ENCODE results near the gene TMOD1.

The TMOD1 gene

GRCh38 chr9:97518166-97518908 lies 16.9 kb downstream of the TMOD1 start:
- DNase-seq, result no peak

- no peak for DNase-seq
Observed at GRCh38 chr9:97518909-97519307, 17.4 kb downstream of the TMOD1 start.

- no peak for DNase-seq
Observed at GRCh38 chr9:97519441-97519970, 18.0 kb downstream of the TMOD1 start.

GRCh38 chr9:97521576-97522333 lies 20.3 kb downstream of the TMOD1 start:
- no peak for DNase-seq

- no peak for DNase-seq
Observed at GRCh38 chr9:97524424-97524823, 23.0 kb downstream of the TMOD1 start.

DNA sequence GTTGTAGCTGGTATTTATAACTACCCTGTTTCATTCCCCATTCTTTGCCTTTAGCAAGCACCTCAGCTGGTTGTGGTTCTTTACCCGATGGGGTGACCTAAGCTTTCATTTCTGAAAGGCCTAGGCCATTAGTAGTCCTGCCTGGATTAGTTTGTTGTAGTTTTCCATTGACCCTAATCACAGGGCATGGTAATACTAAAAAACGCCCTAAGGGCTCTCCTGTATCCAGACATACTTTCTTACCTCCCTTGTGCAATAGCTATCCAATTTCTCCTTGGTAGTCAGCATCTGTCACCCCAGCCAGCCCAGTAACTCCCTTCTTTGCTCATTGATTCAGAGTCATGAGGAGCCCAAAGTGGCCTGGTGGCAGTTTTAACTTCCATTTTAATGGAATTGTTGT lies 24.0 kb downstream of the TMOD1 start:
- DNase-seq, result no peak

- no peak for DNase-seq
Observed at GRCh38 chr9:97526895-97527575, 25.6 kb downstream of the TMOD1 start.

DNA sequence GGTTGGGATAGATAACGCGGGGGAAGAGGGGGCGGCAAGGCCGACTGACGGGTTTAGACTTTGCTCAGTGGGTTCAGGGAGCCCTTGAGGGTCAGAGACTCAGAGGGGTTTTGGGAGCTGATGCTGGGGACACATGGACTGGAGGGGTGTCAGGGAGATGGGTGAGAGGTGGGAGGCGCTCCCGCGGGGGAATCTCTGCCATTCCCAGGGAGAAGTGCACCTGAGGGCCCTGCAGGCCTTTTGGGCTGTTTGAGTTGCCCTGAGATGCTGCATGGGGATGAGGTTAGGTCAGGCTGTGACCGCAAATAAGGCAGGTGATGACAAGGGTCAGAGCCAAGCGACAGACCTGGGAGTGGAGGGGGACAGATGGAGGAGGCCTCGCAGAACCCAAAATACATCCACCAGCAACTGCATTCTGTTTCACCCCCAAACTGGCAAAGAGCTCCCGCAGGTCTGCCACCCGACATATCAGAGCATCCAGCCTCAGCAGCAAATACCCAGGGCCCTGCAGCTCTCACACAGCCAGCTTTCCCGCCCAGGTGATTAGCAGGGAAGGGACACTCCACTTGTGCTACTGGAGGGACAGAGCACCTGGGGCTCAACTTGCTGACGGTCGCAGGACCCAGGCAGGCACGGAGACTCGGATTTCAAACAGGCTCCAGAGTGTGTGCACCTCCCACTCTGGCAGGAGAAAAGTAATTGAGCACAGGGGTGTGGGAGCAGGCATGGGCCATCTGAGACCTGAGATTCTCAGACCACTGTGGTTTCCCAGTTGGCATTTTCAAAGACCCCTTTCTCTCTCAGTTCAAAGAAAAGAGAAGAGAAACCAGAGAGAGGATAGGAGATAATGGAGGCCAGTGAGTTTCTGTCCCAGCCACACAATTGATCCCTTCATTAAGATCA lies 26.4 kb downstream of the TMOD1 start:
- DNase-seq, result no peak

DNA sequence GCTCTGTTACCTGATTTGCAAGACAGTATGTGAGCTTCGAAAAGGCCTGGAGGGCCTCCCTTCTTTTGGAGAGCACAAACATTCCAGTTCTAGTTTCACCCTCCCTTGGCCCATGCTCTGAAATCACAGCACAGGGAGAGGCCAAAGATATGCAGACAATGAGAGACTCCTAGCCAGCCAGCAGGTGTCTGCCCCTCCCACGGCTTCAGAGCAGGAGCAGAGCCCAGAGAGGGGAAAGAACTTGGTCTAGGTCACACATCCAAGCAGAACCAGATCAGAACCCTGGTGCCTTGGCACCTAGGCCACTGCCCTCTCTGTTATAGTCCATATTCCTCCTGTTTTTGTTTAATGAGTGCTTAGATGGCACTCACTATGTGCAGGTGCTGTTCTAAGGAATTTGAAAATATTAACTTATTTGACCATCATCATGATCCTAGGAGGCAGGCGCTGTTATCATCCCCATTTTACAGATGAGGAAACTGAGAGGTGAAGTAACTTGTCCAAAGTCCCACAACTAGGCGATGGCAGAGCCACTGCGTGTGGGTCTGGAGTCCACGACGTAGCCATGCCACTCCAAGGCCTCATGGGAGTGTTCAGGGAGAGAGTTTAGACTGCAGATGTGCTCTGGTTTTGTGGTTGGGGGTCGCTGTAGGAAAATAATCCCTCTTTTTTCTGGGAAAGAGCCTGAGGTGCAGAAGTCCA lies 27.2 kb downstream of the TMOD1 start:
- DNase-seq, result no peak

DNA sequence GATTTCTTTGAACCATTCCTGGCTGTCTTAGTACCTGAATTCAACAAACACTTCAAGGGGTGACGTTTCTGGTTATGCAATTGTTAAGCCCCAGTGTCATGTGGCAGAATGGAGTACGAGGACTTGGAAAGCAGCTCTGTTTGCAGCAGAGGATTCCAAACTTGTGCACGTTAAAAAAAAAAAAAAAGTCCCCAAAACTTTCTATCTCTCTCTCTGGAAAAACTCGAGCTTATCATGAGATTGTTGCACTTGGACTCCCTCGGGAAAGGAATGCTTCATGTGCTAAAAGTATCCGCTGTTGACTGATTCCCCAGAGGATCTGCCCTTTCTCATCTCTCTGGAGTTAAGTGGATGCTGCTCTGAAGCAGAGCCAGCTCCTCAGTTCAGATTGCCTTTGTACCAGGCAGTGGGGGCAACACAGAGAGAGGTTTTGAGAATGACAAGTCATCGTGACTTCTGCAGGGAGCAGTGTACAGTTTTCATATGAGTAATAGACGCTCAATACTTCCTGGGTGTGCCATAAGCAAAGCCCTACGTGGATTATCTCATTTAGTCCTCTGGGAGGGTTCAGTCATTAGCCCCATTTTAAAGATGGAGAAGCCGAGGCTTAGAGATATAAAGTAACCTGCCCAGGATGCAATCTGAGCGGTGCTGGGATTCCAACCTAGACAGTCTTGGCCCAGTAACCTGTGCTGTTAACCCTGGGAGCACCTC lies 28.1 kb downstream of the TMOD1 start:
- DNase-seq, result no peak

- no peak for DNase-seq
Observed at GRCh38 chr9:97531888-97532376, 30.5 kb downstream of the TMOD1 start.

DNA sequence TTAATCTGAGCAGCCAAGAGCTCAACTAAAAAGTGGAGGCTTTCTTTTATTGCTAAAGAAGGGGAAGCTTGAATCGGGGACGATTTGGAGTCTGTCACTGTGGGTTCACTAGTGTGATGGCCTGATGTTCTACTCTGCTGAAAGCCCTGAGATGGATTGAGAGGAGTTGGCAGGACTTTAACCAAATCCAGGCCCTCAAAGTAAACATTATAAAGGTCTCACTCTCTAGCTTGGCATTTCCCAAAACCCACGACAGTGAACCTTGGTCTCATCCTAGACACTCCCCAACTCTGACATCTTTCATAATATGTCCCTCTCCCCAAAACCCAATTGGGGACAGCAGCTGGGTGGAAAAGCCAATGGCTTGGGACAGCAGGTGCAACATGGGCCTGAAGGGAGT lies 32.7 kb downstream of the TMOD1 start:
- no peak for DNase-seq

DNA sequence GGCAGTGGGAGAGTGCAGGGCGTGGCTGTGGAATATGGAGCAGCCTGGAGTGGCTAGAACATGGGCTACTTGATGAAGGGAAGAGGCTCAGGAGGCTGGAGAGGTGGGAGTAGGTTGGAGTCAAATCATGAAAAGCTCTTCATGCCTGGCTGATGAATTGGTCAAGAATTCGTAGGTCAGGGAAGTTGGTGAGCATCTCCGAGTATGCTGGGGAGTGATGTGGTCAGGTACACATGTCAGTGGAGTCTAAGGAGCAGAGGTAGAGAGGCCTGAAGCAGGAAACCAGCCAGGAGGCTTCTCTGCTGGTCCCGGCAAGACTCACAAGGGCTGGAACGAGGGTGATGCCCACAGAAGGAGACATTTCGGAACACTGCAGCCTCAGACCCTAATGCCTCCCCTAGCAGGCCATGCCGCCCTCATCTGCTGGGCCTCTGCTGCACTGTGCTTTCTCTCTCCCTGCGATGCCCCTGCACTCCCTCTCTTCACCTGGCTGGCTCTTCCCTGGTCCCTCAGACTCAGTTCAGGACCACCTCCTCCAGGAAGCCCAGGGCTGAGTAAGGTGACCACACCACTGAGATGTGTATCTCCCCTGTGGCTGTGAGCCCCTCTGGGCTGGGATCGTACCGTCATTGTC lies 33.6 kb downstream of the TMOD1 start:
- no peak for DNase-seq

DNA sequence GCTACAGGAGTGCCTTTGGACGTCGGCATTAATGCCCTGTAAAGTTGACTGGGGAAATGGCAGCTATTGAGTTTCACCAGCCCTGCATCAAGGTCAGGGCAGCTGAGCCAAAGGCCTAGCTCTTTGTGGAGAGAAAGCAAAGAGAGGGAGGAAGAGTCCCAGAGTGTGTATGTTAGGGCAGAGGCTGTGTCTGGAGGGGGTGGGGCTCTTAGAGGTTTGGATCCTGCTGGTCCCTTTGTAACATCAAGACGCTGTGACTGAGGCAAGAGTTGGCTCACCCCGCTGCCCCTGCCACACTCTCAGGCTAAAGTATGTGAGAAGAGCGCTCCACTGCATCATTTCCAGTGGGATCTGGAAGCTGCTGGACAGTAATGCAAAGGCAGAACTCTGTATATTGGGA lies 34.3 kb downstream of the TMOD1 start:
- no peak for DNase-seq

DNA sequence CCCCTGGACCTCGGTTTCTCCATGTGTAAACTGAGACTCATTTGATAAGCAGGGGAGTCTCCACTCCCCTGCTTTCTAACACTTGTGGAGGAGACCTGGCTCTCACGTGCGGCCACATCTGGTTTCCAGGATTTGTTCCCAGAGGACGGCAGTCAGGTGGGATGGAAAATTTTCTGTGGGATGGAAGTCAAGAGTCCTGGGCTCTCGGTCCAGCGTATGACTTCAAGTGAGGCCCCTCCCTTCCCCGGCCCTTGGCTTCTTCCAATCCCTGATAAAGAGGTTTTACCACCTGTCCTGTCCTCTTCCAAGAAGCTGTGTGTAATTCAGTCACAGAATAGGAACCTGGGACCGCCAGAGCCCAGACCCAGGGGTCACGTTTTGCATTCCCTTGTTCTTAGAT lies 35.0 kb downstream of the TMOD1 start:
- no peak for DNase-seq

GRCh38 chr9:97543561-97543960 lies 42.1 kb downstream of the TMOD1 start:
- no peak for DNase-seq

- no peak for DNase-seq
Observed at GRCh38 chr9:97545486-97545885, 44.0 kb downstream of the TMOD1 start.

GRCh38 chr9:97547098-97547829 lies 45.8 kb downstream of the TMOD1 start:
- no peak for DNase-seq

DNA sequence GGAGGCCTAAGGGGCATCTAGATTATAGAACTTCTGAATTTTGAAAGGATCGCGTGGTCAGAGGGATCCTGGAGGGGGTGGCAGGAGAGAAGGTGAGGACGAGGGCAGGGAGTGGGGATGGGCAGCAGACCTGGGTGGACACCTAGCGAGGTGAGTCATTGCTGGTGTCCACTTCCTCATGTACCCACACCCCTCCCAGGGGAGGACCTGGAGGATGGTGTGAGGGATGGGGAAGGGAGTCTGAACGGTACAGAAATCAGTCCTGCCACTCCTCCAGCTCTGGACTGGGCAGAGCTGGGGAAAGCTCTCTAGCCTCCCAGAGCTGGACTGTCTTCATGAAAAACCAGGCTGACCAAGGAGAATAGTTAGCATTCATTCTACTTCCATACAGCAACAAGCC lies 46.9 kb downstream of the TMOD1 start:
- DNase-seq, result no peak
